ENCODE results near the gene SMAD6. TPM values are rescaled to one million over a fixed set of nuclear protein-coding genes. Genes with fewer than 3 reads are reported as not detected.

Gene SMAD6
- total and polyA plus RNA-seq, 12 donors: 6.6 to 43.4 (median 19.7) TPM

DNA sequence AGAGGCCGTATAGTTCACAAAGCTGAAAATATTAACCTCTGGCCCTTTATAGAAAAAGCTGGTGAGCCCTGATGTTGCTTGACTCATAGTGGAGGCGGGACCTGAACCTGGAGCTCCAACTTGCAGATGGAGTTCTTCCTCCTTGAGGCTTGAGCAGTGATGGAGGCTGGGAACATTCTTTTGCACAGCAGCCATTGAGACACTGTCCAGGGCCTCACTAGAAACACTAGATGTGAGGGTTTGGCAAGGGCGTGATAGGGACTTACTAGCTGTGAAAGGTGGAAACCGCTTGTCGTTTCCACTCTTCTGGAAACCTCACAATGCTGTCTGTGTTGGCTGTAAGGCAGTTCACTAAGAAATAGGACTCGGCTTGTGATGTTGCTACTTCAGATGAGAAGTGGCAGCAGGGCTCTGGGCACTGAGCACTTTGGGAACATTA is 12.5 kb downstream of the SMAD6 start:
- Histone ChIP-seq H3K4me1 (peaks cover 2 to 77% (median 31%) of the 10 kb centered on the region in 9 donors), H3K4me3 (no peak overlapping the region), H3K9me3 (no peaks in the 10 kb centered on the region), H3K36me3 (peaks cover 0 to 72% (median 3%) of the 10 kb centered on the region in 9 donors), H3K27ac (no peak overlapping the region), H3K27me3 (no peaks in the 10 kb centered on the region)
- TF ChIP-seq, protein P1, sequence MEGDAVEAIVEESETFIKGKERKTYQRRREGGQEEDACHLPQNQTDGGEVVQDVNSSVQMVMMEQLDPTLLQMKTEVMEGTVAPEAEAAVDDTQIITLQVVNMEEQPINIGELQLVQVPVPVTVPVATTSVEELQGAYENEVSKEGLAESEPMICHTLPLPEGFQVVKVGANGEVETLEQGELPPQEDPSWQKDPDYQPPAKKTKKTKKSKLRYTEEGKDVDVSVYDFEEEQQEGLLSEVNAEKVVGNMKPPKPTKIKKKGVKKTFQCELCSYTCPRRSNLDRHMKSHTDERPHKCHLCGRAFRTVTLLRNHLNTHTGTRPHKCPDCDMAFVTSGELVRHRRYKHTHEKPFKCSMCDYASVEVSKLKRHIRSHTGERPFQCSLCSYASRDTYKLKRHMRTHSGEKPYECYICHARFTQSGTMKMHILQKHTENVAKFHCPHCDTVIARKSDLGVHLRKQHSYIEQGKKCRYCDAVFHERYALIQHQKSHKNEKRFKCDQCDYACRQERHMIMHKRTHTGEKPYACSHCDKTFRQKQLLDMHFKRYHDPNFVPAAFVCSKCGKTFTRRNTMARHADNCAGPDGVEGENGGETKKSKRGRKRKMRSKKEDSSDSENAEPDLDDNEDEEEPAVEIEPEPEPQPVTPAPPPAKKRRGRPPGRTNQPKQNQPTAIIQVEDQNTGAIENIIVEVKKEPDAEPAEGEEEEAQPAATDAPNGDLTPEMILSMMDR (IDR thresholded peaks at IDR 0.05): no peak
- ATAC-seq (no peak), DNase-seq (no peak)
- intact Hi-C loops (cut with DNase I): loop anchor here in 1 of 10 donors (5.0 kb wide), 1 partner anchor 43 kb away; no protein-coding TSS in a partner anchor
- 66 to 69% methylated on average over 6 of the region's 6 CpGs for WGBS, 2 donors

DNA sequence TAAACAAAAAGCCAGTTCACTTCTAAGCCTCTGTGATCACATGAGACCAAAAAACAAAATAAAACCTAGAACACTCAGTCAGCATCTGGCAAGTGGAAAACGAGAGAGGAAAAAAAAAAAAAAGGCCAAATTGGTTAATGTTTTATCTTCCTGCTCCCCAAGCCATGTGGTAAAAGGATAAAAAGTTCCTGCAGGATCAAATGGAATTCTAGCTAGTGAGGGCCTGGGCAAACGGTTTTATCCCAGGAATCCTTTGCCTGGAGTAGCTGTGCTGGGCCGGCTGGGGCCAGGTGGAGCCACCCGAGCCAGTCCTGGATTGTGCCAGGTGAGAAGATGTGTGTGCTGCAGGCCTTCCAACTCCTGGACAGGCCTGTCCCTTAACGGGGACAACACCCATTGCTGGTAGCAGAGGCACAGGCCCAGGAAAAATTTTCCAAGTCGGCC is 13.2 kb downstream of the SMAD6 start:
- no peaks in the 10 kb centered on the region for H3K9me3 ChIP-seq
- intact Hi-C loops (cut with DNase I): no loop called here
- no peak overlapping the region for H3K4me3 ChIP-seq
- no peak overlapping the region for H3K27ac ChIP-seq
- ATAC-seq: no peak
- TF ChIP-seq, protein P1 (IDR thresholded peaks at IDR 0.05): no peak
- no peaks in the 10 kb centered on the region for H3K27me3 ChIP-seq
- no peak for DNase-seq
- WGBS, 2 donors: 56 to 61% methylated on average over 6 of the region's 6 CpGs
- H3K4me1 ChIP-seq: peaks cover 2 to 76% (median 31%) of the 10 kb centered on the region in 9 donors
- peaks cover 0 to 72% (median 3%) of the 10 kb centered on the region in 9 donors for H3K36me3 ChIP-seq

DNA sequence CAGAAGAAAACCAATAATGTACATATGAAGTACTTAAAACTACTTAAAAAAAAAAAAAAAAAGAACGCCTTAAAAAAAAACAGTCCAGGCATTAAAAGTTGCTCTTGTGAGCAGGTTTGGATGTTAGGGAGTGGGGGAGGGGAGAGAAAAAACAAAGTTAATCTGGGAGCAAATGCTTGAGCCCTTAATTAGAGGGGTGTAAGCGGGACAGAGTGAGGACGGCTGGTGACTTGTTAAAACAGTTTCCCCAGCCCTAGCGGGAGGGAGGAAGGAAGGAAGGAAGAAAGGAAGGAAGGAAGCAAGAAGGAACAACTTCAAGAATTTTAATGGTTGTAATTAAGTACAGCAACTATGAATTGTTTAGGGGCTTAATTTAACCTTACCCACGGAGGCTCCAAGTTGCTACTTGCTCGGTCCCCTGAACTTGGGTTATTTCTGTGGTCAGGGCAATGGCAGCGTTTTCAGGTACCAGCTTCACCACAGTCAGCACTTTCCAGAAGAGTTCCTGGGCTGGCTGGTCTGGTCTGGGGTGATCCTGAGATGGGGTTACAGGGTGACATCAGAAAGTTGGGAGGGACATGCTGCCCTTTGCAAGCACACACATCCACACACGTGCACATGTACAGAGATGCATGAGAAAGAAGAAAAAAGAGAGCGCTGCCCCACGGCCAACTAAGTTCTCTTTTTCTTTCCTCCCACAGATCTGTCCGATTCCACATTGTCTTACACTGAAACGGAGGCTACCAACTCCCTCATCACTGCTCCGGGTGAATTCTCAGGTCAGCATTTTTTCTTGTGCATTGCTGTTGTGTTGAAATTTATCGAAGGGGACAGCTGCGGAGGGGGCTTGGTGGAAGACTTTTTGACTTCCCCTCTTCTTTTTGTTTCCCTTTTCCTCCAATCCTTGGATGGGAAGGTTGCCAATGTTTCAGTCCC is 14.0 kb downstream of the SMAD6 start:
- DNase-seq: no peak
- WGBS, 2 donors: 70 to 73% methylated on average over 15 of the region's 15 CpGs
- ATAC-seq: peak in 2 of 8 donors; percentile 4 to 13
- Histone ChIP-seq H3K4me1 (peaks cover 3 to 77% (median 29%) of the 10 kb centered on the region in 9 donors), H3K36me3 (peaks cover 0 to 75% (median 3%) of the 10 kb centered on the region in 9 donors), H3K4me3 (no peak overlapping the region), H3K9me3 (no peaks in the 10 kb centered on the region), H3K27ac (no peak overlapping the region), H3K27me3 (no peaks in the 10 kb centered on the region)
- intact Hi-C loops (cut with DNase I): no loop called here
- TF ChIP-seq, protein P1 (IDR thresholded peaks at IDR 0.05): no peak

DNA sequence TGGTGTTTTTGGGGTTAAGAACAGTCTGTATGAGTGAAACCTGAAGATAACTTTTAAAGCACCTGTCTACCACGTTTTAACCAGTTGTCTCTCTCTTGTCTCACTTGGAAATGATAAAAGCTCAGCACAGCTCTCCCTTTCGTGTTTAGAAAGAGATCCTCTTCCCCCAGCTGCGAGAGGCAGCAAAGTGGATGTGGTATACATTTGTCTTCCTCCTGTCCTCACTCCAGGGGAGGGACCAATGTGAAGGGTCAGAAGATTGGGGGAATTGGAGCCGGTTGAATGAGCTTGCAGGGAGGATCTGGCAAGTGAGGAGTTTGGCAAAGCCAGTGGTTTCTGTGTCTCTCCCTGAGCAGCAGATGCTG is 14.6 kb downstream of the SMAD6 start:
- WGBS, 2 donors: 60 to 64% methylated on average over 4 of the region's 4 CpGs

More for the DNA sequence above, 14.6 kb downstream of the SMAD6 start:
- peak overlapping the region in 1 of 10 donors; percentile 8 for H3K27ac ChIP-seq
- H3K9me3 ChIP-seq: no peaks in the 10 kb centered on the region
- ATAC-seq: no peak
- H3K27me3 ChIP-seq: no peaks in the 10 kb centered on the region
- no peak overlapping the region for H3K4me3 ChIP-seq
- intact Hi-C loops (cut with DNase I): no loop called here
- DNase-seq: no peak
- TF ChIP-seq, protein P1 (IDR thresholded peaks at IDR 0.05): no peak
- peaks cover 4 to 81% (median 22%) of the 10 kb centered on the region in 9 donors for H3K4me1 ChIP-seq
- H3K36me3 ChIP-seq: peaks cover 0 to 77% (median 3%) of the 10 kb centered on the region in 9 donors

Measured in heart right ventricle (tissue), 16 donors.